Measurements from ENCODE around the gene PRKAR2B.

DNA sequence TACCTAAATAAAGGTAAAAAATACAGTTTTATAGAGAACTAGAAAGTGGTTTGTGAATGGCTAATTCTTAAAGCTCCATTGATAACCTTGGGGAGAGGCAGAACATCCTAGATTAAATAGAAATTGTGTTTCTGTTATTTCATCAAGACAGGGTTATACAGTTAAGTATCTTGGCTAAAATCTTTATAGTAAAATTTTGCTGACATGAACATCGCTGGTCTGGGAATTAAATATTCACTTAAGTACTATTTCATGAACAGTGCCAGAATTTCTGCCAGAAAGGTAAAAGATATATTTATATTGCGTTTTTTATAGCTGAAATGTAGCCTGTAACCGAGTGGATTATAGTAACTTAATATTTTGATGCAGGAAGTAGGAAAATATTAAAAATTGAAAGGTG is 70.6 kb downstream of the PRKAR2B start:
- no peak for TF ChIP-seq TAF1 (IDR thresholded peaks at IDR 0.05; ENCODE audit: borderline replicate concordance, insufficient read depth, low read length)
- TF ChIP-seq, protein P1, sequence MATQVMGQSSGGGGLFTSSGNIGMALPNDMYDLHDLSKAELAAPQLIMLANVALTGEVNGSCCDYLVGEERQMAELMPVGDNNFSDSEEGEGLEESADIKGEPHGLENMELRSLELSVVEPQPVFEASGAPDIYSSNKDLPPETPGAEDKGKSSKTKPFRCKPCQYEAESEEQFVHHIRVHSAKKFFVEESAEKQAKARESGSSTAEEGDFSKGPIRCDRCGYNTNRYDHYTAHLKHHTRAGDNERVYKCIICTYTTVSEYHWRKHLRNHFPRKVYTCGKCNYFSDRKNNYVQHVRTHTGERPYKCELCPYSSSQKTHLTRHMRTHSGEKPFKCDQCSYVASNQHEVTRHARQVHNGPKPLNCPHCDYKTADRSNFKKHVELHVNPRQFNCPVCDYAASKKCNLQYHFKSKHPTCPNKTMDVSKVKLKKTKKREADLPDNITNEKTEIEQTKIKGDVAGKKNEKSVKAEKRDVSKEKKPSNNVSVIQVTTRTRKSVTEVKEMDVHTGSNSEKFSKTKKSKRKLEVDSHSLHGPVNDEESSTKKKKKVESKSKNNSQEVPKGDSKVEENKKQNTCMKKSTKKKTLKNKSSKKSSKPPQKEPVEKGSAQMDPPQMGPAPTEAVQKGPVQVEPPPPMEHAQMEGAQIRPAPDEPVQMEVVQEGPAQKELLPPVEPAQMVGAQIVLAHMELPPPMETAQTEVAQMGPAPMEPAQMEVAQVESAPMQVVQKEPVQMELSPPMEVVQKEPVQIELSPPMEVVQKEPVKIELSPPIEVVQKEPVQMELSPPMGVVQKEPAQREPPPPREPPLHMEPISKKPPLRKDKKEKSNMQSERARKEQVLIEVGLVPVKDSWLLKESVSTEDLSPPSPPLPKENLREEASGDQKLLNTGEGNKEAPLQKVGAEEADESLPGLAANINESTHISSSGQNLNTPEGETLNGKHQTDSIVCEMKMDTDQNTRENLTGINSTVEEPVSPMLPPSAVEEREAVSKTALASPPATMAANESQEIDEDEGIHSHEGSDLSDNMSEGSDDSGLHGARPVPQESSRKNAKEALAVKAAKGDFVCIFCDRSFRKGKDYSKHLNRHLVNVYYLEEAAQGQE (IDR thresholded peaks at IDR 0.05; ENCODE audit: insufficient read depth in 1 of 2, low read depth in 2 of 2, low read length in 2 of 2): no peak

All from PFSK-1 (cell line).